K562 (cell line): Measurements from ENCODE around the gene KDM5A. TPM values are rescaled to one million over a fixed set of nuclear protein-coding genes. Genes with fewer than 3 reads are reported as not detected.
A peak's percentile ranks its signal among the peaks of the same experiment; 100 is the strongest.

Source experiments
- CHCHD3 ChIP-seq: fragments of 250-450 bp; sonication (Bioruptor Pico); IDR thresholded peaks from 2 replicates; pipeline ENCODE4 v2.1.2; 2022; ENCODE audit warnings: mild to moderate bottlenecking
- EP300 ChIP-seq: IDR thresholded peaks from 2 replicates; pipeline ENCODE4 v1.6.1; 2012; ENCODE audit warnings: low read length, improper control_type of control experiment
- FUS ChIP-seq: fragments of 200-400 bp; formaldehyde crosslinking; optimal IDR thresholded peaks from 2 replicates; pipeline ENCODE3; 2017; ENCODE audit warnings: low read depth, low read length
- HLTF ChIP-seq: fragments of 450-650 bp; IDR thresholded peaks from 2 replicates; pipeline ENCODE4 v1.6.1; 2016
- MYNN ChIP-seq, 2 experiments: sonication (generic); formaldehyde crosslinking in 1 of 2; IDR thresholded peaks; 2 replicates each; pipeline versions ENCODE4 v1.5.0 to v1.6.1; 2016 to 2020; ENCODE audit warnings: antibody characterized with exemption in 1 of 2, missing genetic modification reagents in 1 of 2
- NFE2 ChIP-seq: IDR thresholded peaks from 2 replicates; pipeline ENCODE4 v1.6.1; 2014; ENCODE audit warnings: antibody characterized with exemption, low read depth
- PHB ChIP-seq: fragments of 250-450 bp; sonication (Bioruptor Pico); IDR thresholded peaks from 2 replicates; pipeline ENCODE4 v1.5.0; 2021
- RBBP5 ChIP-seq: fragments of 200-600 bp; sonication (generic); IDR thresholded peaks from 2 replicates; pipeline ENCODE4 v1.6.1; 2012; ENCODE audit warnings: borderline replicate concordance, mild to moderate bottlenecking, low read length, control low read depth, inconsistent platforms; ENCODE audit not compliant: insufficient read depth, poor library complexity, severe bottlenecking
- TARDBP ChIP-seq: fragments of 450-650 bp; IDR thresholded peaks from 2 replicates; pipeline ENCODE4 v1.6.1; 2016
- XRCC3 ChIP-seq: fragments of 450-650 bp; IDR thresholded peaks from 2 replicates; pipeline ENCODE4 v1.6.1; 2017; ENCODE audit warnings: mild to moderate bottlenecking, moderate library complexity
- ZNF282 ChIP-seq: sonication (generic); formaldehyde crosslinking; IDR thresholded peaks from 2 replicates; pipeline ENCODE4 v1.8.1; 2023; ENCODE audit warnings: missing genetic modification reagents
- ZNF717 ChIP-seq: fragments of 250-450 bp; sonication (Bioruptor Pico); IDR thresholded peaks from 2 replicates; pipeline ENCODE4 v1.5.0; 2021
- ZSCAN32 ChIP-seq: fragments of 450-650 bp; formaldehyde crosslinking; IDR thresholded peaks from 2 replicates; pipeline ENCODE4 v1.4.0; 2020; ENCODE audit warnings: mild to moderate bottlenecking, moderate library complexity
- ZZZ3 ChIP-seq: fragments of 450-650 bp; IDR thresholded peaks from 2 replicates; pipeline ENCODE4 v1.6.1; 2016; ENCODE audit warnings: antibody characterized with exemption, mild to moderate bottlenecking, moderate library complexity
- polyA plus RNA-seq, 8 experiments: library from polyadenylated mRNA; depleted of rRNA in 4 of 8; stranded (reverse) in 5 of 8; unstranded in 3 of 8; fragments of >200 nt; fragmentation: Nextera tagmentation in 2 of 8; fragmentation: Illumina TruSeq in 1 of 8; extraction: Ambion mirVana in 2 of 8; extraction: Trizol in 1 of 8; gene quantifications; 2 replicates each; pipeline versions ENCODE4 v1.2.1 to v1.2.3, GENCODE V29; 2011 to 2014; ENCODE audit warnings: inconsistent platforms in 1 of 8, missing spikeins in 1 of 8
- total RNA-seq, 7 experiments: library from RNA; depleted of rRNA in 6 of 7; stranded (reverse); fragments of >200 nt in 6 of 7; fragmentation: Illumina TruSeq in 2 of 7; extraction: Trizol in 2 of 7; gene quantifications; 2 replicates each; pipeline versions ENCODE4 v1.2.1 to v1.2.3, GENCODE V29; 2011 to 2021; ENCODE audit warnings: low replicate concordance in 1 of 7
- TF ChIP-seq, protein P1 (sequence below): IDR thresholded peaks from 2 replicates; pipeline ENCODE4 v1.6.1; 2011; ENCODE audit warnings: borderline replicate concordance, low read depth, mild to moderate bottlenecking, moderate library complexity, low read length; ENCODE audit not compliant: insufficient read depth, poor library complexity, severe bottlenecking
- TF ChIP-seq, protein P2 (sequence below): fragments of 200-600 bp; sonication (generic); IDR thresholded peaks from one replicate; pipeline ENCODE4 v1.6.1; 2012; ENCODE audit warnings: mild to moderate bottlenecking, low read depth, low read length, inconsistent platforms

KDM5A gene
- total and polyA plus RNA-seq, 9 of the 15 experiments (the other 6 are each of a cell fraction or from before 2014, with no cell fraction given) = 5.5 to 35.1 (median 13.1) TPM

DNA sequence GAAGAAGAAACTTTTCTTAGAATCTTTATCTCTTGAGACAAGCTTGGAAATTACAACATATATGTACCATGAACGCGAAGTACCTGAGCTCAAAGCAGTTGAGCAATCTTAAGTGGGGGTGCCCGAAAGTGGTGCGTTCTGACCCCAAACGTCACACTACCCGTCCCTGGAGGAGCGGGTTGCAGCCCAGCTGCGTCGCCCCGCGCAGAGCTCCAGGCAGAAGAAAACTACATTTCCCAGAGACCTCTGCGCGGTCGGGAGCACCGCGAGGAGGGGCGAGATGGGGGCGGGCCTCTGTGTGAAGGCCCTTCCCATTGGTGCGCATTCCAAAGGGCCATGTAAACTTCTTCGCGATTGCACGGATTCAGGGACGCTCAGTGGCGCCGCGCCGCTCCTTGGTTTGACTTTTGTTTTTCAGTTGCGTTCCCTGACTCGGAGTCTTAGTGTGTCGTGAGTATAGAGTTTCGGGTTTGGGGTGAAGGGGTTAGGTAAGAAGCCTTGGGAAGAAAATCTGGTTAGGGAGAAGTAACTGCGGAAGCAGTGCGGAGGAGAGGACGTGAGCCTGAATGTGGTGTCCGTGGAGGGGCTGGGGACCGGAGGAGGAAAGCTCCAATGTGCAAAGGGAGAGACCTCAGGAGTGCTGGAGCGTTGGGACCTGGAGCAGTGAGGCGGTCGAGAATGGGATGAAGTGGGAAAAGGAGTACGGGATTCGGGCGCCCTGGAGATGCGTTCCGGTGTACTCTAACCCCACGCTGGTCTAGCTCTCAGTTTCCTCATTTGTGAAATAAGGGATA is 12.3 kb upstream of the KDM5A start, which contains the start of gene CCDC77 (continued):
- TF ChIP-seq XRCC3 (no peak), ZZZ3 (no peak), ZNF282 (CRISPR knock-in tag) (no peak), ZSCAN32 (no peak), RBBP5 (no peak), FUS (no peak), TARDBP (peak; percentile 82; the same call in 1 of the 2 replicates), MYNN (IDR thresholded peaks at IDR 0.05) (no peak), MYNN (CRISPR knock-in tag; IDR thresholded peaks at IDR 0.05) (no peak), NFE2 (no peak), CHCHD3 (CRISPR knock-in tag) (0 out of 2 replicates have a peak, but pooled peaks have one; percentile 29), HLTF (peak; percentile 61; the same call in 1 of the 2 replicates), ZNF717 (CRISPR knock-in tag) (no peak), EP300 (no peak), PHB (no peak)
- TF ChIP-seq, protein P1, sequence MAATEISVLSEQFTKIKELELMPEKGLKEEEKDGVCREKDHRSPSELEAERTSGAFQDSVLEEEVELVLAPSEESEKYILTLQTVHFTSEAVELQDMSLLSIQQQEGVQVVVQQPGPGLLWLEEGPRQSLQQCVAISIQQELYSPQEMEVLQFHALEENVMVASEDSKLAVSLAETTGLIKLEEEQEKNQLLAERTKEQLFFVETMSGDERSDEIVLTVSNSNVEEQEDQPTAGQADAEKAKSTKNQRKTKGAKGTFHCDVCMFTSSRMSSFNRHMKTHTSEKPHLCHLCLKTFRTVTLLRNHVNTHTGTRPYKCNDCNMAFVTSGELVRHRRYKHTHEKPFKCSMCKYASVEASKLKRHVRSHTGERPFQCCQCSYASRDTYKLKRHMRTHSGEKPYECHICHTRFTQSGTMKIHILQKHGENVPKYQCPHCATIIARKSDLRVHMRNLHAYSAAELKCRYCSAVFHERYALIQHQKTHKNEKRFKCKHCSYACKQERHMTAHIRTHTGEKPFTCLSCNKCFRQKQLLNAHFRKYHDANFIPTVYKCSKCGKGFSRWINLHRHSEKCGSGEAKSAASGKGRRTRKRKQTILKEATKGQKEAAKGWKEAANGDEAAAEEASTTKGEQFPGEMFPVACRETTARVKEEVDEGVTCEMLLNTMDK = no peak
- TF ChIP-seq, protein P2, sequence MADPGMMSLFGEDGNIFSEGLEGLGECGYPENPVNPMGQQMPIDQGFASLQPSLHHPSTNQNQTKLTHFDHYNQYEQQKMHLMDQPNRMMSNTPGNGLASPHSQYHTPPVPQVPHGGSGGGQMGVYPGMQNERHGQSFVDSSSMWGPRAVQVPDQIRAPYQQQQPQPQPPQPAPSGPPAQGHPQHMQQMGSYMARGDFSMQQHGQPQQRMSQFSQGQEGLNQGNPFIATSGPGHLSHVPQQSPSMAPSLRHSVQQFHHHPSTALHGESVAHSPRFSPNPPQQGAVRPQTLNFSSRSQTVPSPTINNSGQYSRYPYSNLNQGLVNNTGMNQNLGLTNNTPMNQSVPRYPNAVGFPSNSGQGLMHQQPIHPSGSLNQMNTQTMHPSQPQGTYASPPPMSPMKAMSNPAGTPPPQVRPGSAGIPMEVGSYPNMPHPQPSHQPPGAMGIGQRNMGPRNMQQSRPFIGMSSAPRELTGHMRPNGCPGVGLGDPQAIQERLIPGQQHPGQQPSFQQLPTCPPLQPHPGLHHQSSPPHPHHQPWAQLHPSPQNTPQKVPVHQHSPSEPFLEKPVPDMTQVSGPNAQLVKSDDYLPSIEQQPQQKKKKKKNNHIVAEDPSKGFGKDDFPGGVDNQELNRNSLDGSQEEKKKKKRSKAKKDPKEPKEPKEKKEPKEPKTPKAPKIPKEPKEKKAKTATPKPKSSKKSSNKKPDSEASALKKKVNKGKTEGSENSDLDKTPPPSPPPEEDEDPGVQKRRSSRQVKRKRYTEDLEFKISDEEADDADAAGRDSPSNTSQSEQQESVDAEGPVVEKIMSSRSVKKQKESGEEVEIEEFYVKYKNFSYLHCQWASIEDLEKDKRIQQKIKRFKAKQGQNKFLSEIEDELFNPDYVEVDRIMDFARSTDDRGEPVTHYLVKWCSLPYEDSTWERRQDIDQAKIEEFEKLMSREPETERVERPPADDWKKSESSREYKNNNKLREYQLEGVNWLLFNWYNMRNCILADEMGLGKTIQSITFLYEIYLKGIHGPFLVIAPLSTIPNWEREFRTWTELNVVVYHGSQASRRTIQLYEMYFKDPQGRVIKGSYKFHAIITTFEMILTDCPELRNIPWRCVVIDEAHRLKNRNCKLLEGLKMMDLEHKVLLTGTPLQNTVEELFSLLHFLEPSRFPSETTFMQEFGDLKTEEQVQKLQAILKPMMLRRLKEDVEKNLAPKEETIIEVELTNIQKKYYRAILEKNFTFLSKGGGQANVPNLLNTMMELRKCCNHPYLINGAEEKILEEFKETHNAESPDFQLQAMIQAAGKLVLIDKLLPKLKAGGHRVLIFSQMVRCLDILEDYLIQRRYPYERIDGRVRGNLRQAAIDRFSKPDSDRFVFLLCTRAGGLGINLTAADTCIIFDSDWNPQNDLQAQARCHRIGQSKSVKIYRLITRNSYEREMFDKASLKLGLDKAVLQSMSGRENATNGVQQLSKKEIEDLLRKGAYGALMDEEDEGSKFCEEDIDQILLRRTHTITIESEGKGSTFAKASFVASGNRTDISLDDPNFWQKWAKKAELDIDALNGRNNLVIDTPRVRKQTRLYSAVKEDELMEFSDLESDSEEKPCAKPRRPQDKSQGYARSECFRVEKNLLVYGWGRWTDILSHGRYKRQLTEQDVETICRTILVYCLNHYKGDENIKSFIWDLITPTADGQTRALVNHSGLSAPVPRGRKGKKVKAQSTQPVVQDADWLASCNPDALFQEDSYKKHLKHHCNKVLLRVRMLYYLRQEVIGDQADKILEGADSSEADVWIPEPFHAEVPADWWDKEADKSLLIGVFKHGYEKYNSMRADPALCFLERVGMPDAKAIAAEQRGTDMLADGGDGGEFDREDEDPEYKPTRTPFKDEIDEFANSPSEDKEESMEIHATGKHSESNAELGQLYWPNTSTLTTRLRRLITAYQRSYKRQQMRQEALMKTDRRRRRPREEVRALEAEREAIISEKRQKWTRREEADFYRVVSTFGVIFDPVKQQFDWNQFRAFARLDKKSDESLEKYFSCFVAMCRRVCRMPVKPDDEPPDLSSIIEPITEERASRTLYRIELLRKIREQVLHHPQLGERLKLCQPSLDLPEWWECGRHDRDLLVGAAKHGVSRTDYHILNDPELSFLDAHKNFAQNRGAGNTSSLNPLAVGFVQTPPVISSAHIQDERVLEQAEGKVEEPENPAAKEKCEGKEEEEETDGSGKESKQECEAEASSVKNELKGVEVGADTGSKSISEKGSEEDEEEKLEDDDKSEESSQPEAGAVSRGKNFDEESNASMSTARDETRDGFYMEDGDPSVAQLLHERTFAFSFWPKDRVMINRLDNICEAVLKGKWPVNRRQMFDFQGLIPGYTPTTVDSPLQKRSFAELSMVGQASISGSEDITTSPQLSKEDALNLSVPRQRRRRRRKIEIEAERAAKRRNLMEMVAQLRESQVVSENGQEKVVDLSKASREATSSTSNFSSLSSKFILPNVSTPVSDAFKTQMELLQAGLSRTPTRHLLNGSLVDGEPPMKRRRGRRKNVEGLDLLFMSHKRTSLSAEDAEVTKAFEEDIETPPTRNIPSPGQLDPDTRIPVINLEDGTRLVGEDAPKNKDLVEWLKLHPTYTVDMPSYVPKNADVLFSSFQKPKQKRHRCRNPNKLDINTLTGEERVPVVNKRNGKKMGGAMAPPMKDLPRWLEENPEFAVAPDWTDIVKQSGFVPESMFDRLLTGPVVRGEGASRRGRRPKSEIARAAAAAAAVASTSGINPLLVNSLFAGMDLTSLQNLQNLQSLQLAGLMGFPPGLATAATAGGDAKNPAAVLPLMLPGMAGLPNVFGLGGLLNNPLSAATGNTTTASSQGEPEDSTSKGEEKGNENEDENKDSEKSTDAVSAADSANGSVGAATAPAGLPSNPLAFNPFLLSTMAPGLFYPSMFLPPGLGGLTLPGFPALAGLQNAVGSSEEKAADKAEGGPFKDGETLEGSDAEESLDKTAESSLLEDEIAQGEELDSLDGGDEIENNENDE = no peak
